ENCODE measurements around the gene POU2F1.

Gene POU2F1

DNA sequence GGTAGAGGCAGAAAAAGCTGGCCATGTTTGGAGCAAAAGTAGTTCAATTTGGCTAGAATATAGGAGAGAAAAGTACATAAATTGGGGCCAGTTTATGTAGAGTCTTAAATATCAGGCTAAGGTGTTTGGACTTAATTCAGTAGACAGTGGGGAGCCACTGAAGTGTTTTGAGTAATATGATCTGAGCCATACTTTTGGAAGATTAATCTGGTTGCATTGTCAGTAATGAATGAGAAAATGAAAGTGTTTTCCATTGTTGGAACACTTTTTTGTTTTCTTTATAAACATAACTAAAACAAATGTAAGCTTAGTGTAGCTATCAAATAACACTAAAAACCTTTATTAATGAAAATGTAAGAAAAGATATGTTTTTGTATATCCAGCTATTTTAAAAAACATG, 42.1 kb downstream of the POU2F1 start:
- Histone ChIP-seq H3K27me3 (replicated peaks; ENCODE audit: insufficient read depth, low read length) (no peaks in the 10 kb centered on the region), H3K4me2 (ENCODE audit: low read depth, low read length) (no peak overlapping the region), H2AFZ (ENCODE audit: low read length) (no peak overlapping the region), H3K9me2 (replicated peaks; ENCODE audit: insufficient read depth, low read length) (no peaks in the 10 kb centered on the region), H3K4me3 (ENCODE audit: low read length) (no peak overlapping the region), H3K9ac (ENCODE audit: low read length) (no peak overlapping the region), H3F3A (ENCODE audit: insufficient read depth, low read length) (0 out of 2 replicates have a peak, but pooled peaks cover 2% of the 10 kb centered on the region), H3K27ac (ENCODE audit: low read length) (no peak overlapping the region), H3K4me1 (ENCODE audit: low read length) (peaks cover 22% of the 10 kb centered on the region), H3K36me3 (replicated peaks; ENCODE audit: insufficient read depth, low read length) (no peaks in the 10 kb centered on the region), H3K79me2 (ENCODE audit: low read length) (peaks cover 61% of the 10 kb centered on the region), H3K9me3 (replicated peaks; ENCODE audit: insufficient read depth, low read length) (no peaks in the 10 kb centered on the region), H4K20me1 (ENCODE audit: insufficient read depth, low read length) (no peaks in the 10 kb centered on the region)
- no peak for TF ChIP-seq EZH2 (optimal IDR thresholded peaks at IDR 0.05; ENCODE audit: low read depth, low read length)
- no peak for TF ChIP-seq EZH2phosphoT487 (IDR thresholded peaks at IDR 0.05; ENCODE audit: low read length)
- TF ChIP-seq, protein P1, sequence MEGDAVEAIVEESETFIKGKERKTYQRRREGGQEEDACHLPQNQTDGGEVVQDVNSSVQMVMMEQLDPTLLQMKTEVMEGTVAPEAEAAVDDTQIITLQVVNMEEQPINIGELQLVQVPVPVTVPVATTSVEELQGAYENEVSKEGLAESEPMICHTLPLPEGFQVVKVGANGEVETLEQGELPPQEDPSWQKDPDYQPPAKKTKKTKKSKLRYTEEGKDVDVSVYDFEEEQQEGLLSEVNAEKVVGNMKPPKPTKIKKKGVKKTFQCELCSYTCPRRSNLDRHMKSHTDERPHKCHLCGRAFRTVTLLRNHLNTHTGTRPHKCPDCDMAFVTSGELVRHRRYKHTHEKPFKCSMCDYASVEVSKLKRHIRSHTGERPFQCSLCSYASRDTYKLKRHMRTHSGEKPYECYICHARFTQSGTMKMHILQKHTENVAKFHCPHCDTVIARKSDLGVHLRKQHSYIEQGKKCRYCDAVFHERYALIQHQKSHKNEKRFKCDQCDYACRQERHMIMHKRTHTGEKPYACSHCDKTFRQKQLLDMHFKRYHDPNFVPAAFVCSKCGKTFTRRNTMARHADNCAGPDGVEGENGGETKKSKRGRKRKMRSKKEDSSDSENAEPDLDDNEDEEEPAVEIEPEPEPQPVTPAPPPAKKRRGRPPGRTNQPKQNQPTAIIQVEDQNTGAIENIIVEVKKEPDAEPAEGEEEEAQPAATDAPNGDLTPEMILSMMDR (IDR thresholded peaks at IDR 0.05; ENCODE audit: low read length), result no peak
- no peak for DNase-seq

DNA sequence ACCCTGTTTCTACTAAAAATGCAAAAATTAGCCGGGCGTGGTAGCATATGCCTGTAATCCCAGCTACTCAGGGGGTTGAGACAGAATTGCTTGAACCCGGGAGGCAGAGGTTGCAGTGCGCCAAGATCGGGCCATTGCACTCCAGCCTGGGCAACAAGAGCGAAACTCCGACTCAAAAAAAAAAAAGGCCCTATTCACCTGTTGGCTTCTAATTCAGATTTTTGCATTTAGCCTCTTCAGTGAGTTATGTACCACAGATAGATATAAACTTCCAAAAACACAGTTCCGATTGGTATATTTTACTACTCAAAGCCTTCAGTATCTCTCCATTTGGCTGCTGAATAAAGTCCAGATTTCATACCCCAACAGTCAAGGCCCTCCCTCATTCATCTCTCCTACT, 42.7 kb downstream of the POU2F1 start:
- Histone ChIP-seq H3F3A (ENCODE audit: insufficient read depth, low read length) (0 out of 2 replicates have a peak, but pooled peaks cover 2% of the 10 kb centered on the region), H3K4me3 (ENCODE audit: low read length) (no peak overlapping the region), H3K9ac (ENCODE audit: low read length) (no peak overlapping the region), H2AFZ (ENCODE audit: low read length) (no peak overlapping the region), H3K27ac (ENCODE audit: low read length) (peak overlapping the region; percentile 9; the same call in 1 of the 2 replicates), H3K27me3 (replicated peaks; ENCODE audit: insufficient read depth, low read length) (no peaks in the 10 kb centered on the region), H3K4me1 (ENCODE audit: low read length) (peaks cover 25% of the 10 kb centered on the region), H4K20me1 (ENCODE audit: insufficient read depth, low read length) (no peaks in the 10 kb centered on the region), H3K9me3 (replicated peaks; ENCODE audit: insufficient read depth, low read length) (no peaks in the 10 kb centered on the region), H3K36me3 (replicated peaks; ENCODE audit: insufficient read depth, low read length) (no peaks in the 10 kb centered on the region), H3K4me2 (ENCODE audit: low read depth, low read length) (peak overlapping the region; percentile 1; the same call in 1 of the 2 replicates), H3K9me2 (replicated peaks; ENCODE audit: insufficient read depth, low read length) (no peaks in the 10 kb centered on the region), H3K79me2 (ENCODE audit: low read length) (peaks cover 60% of the 10 kb centered on the region)
- DNase-seq, result no peak
- TF ChIP-seq, protein P1 (IDR thresholded peaks at IDR 0.05; ENCODE audit: low read length), result no peak
- TF ChIP-seq EZH2 (optimal IDR thresholded peaks at IDR 0.05; ENCODE audit: low read depth, low read length), result no peak

DNA sequence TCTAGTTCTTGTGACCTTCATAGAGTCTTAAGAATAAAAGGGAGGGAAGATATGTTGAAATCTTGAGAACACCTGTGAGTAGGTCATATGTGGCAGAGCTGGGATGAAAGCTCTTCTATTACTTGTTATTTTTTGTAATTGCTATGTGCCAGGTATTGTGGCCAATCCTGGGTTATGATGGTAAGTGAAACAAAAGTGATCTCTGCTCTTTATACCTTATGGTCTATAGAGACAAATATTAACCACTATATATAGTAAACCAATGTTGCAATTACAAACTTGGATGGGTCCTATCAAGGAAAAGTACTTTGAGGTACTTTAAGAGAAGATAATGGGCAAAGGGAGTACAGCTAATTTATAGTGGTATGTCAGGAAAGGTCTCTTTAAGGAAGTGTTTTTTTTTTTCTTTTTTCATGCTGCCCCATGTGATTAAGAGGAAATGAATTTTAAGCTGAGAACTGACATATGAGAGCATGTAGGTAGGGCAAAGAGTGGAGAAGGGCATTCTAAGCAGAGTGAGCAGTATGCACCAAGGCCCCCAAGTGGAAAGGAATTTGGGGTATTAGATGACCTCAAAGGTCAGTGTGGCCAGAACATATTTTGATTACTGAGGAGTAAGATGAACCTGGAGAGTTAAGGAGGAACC, 43.3 kb downstream of the POU2F1 start:
- no peaks in the 10 kb centered on the region for H3K9me3 ChIP-seq (replicated peaks; ENCODE audit: insufficient read depth, low read length)
- H3K36me3 ChIP-seq (replicated peaks; ENCODE audit: insufficient read depth, low read length), result no peaks in the 10 kb centered on the region
- peaks cover 60% of the 10 kb centered on the region for H3K79me2 ChIP-seq (ENCODE audit: low read length)
- H3K4me3 ChIP-seq (ENCODE audit: low read length), result no peak overlapping the region
- TF ChIP-seq EZH2 (optimal IDR thresholded peaks at IDR 0.05; ENCODE audit: low read depth, low read length) (no peak), EZH2phosphoT487 (IDR thresholded peaks at IDR 0.05; ENCODE audit: low read length) (no peak)
- TF ChIP-seq, protein P1 (IDR thresholded peaks at IDR 0.05; ENCODE audit: low read length), result no peak
- 0 out of 2 replicates have a peak, but pooled peaks cover 2% of the 10 kb centered on the region for H3F3A ChIP-seq (ENCODE audit: insufficient read depth, low read length)
- no peak overlapping the region for H2AFZ ChIP-seq (ENCODE audit: low read length)
- peak overlapping the region; percentile 1; the same call in 1 of the 2 replicates for H3K4me2 ChIP-seq (ENCODE audit: low read depth, low read length)
- no peaks in the 10 kb centered on the region for H3K9me2 ChIP-seq (replicated peaks; ENCODE audit: insufficient read depth, low read length)
- peak overlapping the region; percentile 9; the same call in 1 of the 2 replicates for H3K27ac ChIP-seq (ENCODE audit: low read length)
- peaks cover 27% of the 10 kb centered on the region for H3K4me1 ChIP-seq (ENCODE audit: low read length)
- no peaks in the 10 kb centered on the region for H4K20me1 ChIP-seq (ENCODE audit: insufficient read depth, low read length)
- no peak overlapping the region for H3K9ac ChIP-seq (ENCODE audit: low read length)
- H3K27me3 ChIP-seq (replicated peaks; ENCODE audit: insufficient read depth, low read length), result no peaks in the 10 kb centered on the region
- DNase-seq, result no peak
